GM23338 (cell line): ENCODE results near the gene FHIT. TPM values are rescaled to one million over a fixed set of nuclear protein-coding genes. Genes with fewer than 3 reads are reported as not detected.

ENCODE experiments used
- ATAC-seq: fragments of 200-7000 bp; cut with Tn5 transposase; 3 replicates; pipeline ENCODE4 v1.9.1; 2020
- DNase-seq: peaks from one replicate; pipeline ENCODE4 v3.0.0-alpha.2; 2015; ENCODE audit warnings: low spot score
- H2AFZ ChIP-seq: fragments of 200-600 bp; sonication (generic); 2 replicates; pipeline ENCODE4 v1.8.0; 2016; ENCODE audit warnings: antibody characterized with exemption, mild to moderate bottlenecking, moderate library complexity
- H3F3A ChIP-seq: fragments of 200-600 bp; sonication (generic); replicated peaks from 2 replicates; pipeline ENCODE4 v1.8.0; 2017; ENCODE audit warnings: antibody characterized with exemption, mixed run types, low read depth
- H3K27ac ChIP-seq: fragments of 200-600 bp; sonication (generic); 2 replicates; pipeline ENCODE4 v1.6.1; 2016; ENCODE audit warnings: low read depth
- H3K27me3 ChIP-seq: fragments of 200-600 bp; sonication (generic); 2 replicates; pipeline ENCODE4 v1.8.0; 2016; ENCODE audit warnings: mild to moderate bottlenecking, mixed run types, moderate library complexity; ENCODE audit not compliant: insufficient read depth
- H3K36me3 ChIP-seq: fragments of 200-600 bp; sonication (generic); 2 replicates; pipeline ENCODE4 v1.8.0; 2016; ENCODE audit warnings: mild to moderate bottlenecking; ENCODE audit not compliant: insufficient read depth
- H3K4me1 ChIP-seq: fragments of 200-600 bp; sonication (generic); 2 replicates; pipeline ENCODE4 v1.8.0; 2016; ENCODE audit warnings: mild to moderate bottlenecking, moderate library complexity; ENCODE audit not compliant: insufficient read depth
- H3K4me2 ChIP-seq: fragments of 200-600 bp; sonication (generic); 2 replicates; pipeline ENCODE4 v1.7.1; 2017; ENCODE audit warnings: mixed run types
- H3K4me3 ChIP-seq: fragments of 200-600 bp; sonication (generic); 2 replicates; pipeline ENCODE4 v1.6.1; 2016; ENCODE audit warnings: mixed run types
- H3K79me2 ChIP-seq: fragments of 200-600 bp; sonication (generic); replicated peaks from 2 replicates; pipeline ENCODE4 v1.8.0; 2017; ENCODE audit warnings: mild to moderate bottlenecking; ENCODE audit not compliant: insufficient read depth
- H3K9me2 ChIP-seq: fragments of 200-600 bp; sonication (generic); 2 replicates; pipeline ENCODE4 v1.8.0; 2017; ENCODE audit not compliant: insufficient read depth
- H4K20me1 ChIP-seq: fragments of 200-600 bp; sonication (generic); replicated peaks from 2 replicates; pipeline ENCODE4 v1.8.0; 2017; ENCODE audit warnings: mild to moderate bottlenecking; ENCODE audit not compliant: insufficient read depth
- H3K27ac Mint-ChIP-seq: 2 replicates; pipeline ENCODE4 v1.8.0; 2020; ENCODE audit warnings: inconsistent platforms, mild to moderate bottlenecking, moderate library complexity, mixed read lengths
- H3K27me3 Mint-ChIP-seq: 3 replicates; pipeline ENCODE4 v1.8.0; 2022; ENCODE audit warnings: low read depth, mild to moderate bottlenecking, moderate library complexity, mixed read lengths, inconsistent platforms; ENCODE audit not compliant: insufficient read depth, poor library complexity
- H3K36me3 Mint-ChIP-seq: 3 replicates; pipeline ENCODE4 v1.8.0; 2021; ENCODE audit warnings: low read depth, mild to moderate bottlenecking, inconsistent platforms, moderate library complexity, mixed read lengths
- H3K4me1 Mint-ChIP-seq: 3 replicates; pipeline ENCODE4 v1.8.0; 2020; ENCODE audit warnings: mild to moderate bottlenecking, inconsistent platforms, mixed read lengths
- H3K4me3 Mint-ChIP-seq: 3 replicates; pipeline ENCODE4 v1.8.0; 2021; ENCODE audit warnings: moderate library complexity, mild to moderate bottlenecking, inconsistent platforms, mixed read lengths
- H3K9me3 Mint-ChIP-seq: 3 replicates; pipeline ENCODE4 v1.8.0; 2020; ENCODE audit warnings: moderate library complexity, mild to moderate bottlenecking, inconsistent platforms, mixed read lengths
- CREB1 ChIP-seq: fragments of 250-450 bp; sonication (Bioruptor Pico); IDR thresholded peaks from 2 replicates; pipeline ENCODE4 v1.5.0; 2020; ENCODE audit warnings: low read depth, mild to moderate bottlenecking, moderate library complexity
- EZH2 ChIP-seq: fragments of 200-600 bp; sonication (generic); IDR thresholded peaks from one replicate; pipeline ENCODE4 v1.8.0; 2017; ENCODE audit warnings: antibody characterized with exemption, mild to moderate bottlenecking, low read depth; ENCODE audit not compliant: unreplicated experiment
- EZH2phosphoT487 ChIP-seq: fragments of 200-600 bp; sonication (generic); IDR thresholded peaks from one replicate; pipeline ENCODE4 v1.8.1; 2018; ENCODE audit warnings: antibody characterized with exemption; ENCODE audit not compliant: unreplicated experiment
- NANOG ChIP-seq: IDR thresholded peaks from 2 replicates; pipeline ENCODE4 v1.6.1; 2016; ENCODE audit warnings: antibody characterized with exemption, borderline replicate concordance
- POLR2AphosphoS5 ChIP-seq: IDR thresholded peaks from 2 replicates; pipeline ENCODE4 v1.6.1; 2016; ENCODE audit warnings: antibody characterized with exemption, low read depth
- REST ChIP-seq: IDR thresholded peaks from one replicate; pipeline ENCODE4 v1.6.1; 2018; ENCODE audit warnings: antibody characterized with exemption; ENCODE audit not compliant: unreplicated experiment
- STAT1 ChIP-seq: IDR thresholded peaks from one replicate; pipeline ENCODE4 v1.6.1; 2016; ENCODE audit warnings: antibody characterized with exemption; ENCODE audit not compliant: unreplicated experiment
- ZNF331 ChIP-seq: fragments of 250-450 bp; sonication (Bioruptor Pico); IDR thresholded peaks from 2 replicates; pipeline ENCODE4 v1.5.0; 2020; ENCODE audit warnings: low read depth, mild to moderate bottlenecking, moderate library complexity
- polyA plus RNA-seq: library from polyadenylated mRNA; unstranded; fragments of >200 nt; fragmentation: Nextera tagmentation; extraction: Ambion mirVana; gene quantifications from 2 replicates; pipeline ENCODE4 v1.2.1, GENCODE V29; 2016
- total RNA-seq: library from RNA; depleted of rRNA; stranded (reverse); fragments of >200 nt; shearing (Covaris generic); gene quantifications from 2 replicates; pipeline ENCODE4 v1.2.3, GENCODE V29; 2014
- TF ChIP-seq, protein P1 (sequence below), 2 experiments: fragments of 200-600 bp in 1 of 2; sonication (generic) in 1 of 2; conservative IDR thresholded peaks; 2 replicates each; pipeline versions ENCODE4 v1.5.1 to v1.6.1; 2016 to 2017; ENCODE audit warnings: antibody characterized with exemption in 2 of 2, low read depth in 2 of 2, mild to moderate bottlenecking in 2 of 2, moderate library complexity in 1 of 2

FHIT gene
- total and polyA plus RNA-seq, 2 experiments from 2014 or later, result 3.0 to 8.3 TPM

DNA sequence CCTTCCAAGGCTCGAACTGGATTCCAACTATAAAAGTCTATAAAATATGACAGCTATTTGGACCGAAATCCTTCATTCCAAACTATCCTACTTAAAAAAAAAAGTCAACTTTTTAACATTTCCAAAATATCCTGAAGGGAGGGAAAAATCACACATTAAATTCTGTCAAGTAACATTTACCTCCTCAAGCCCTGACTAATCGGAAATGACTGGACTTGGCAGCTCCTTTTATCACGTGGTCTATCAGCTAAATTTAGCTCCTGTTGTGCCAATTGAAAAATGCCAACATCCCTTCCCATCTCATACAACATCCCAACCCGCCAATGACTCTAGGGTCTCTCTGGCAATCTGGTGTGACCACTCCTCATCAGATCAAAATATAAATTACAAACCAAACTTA is 297.9 kb downstream of the FHIT start:
- no peaks in the 10 kb centered on the region for H3K27me3 Mint-ChIP-seq

More for the DNA sequence above, 297.9 kb downstream of the FHIT start:
- Mint-ChIP-seq H3K4me3 (no peak overlapping the region), H3K27ac (no peak overlapping the region), H3K9me3 (peaks cover 9% of the 10 kb centered on the region; the same call in 2 of the 3 replicates), H3K36me3 (peaks cover 2% of the 10 kb centered on the region; the same call in 2 of the 3 replicates), H3K4me1 (no peaks in the 10 kb centered on the region)
- H3K27me3 ChIP-seq, result no peaks in the 10 kb centered on the region
- no peak overlapping the region for H3K4me2 ChIP-seq
- H3K9me2 ChIP-seq, result no peaks in the 10 kb centered on the region
- H3F3A ChIP-seq, result no peaks in the 10 kb centered on the region
- H3K79me2 ChIP-seq, result no peaks in the 10 kb centered on the region
- 0 out of 2 replicates have a peak, but pooled peaks cover 4% of the 10 kb centered on the region for H3K36me3 ChIP-seq
- ATAC-seq (no peak), DNase-seq (no peak)
- TF ChIP-seq STAT1 (no peak), CREB1 (no peak), NANOG (no peak), EZH2phosphoT487 (no peak), POLR2AphosphoS5 (no peak), EZH2 (no peak), ZNF331 (CRISPR knock-in tag) (no peak), REST (no peak)
- TF ChIP-seq, protein P1, sequence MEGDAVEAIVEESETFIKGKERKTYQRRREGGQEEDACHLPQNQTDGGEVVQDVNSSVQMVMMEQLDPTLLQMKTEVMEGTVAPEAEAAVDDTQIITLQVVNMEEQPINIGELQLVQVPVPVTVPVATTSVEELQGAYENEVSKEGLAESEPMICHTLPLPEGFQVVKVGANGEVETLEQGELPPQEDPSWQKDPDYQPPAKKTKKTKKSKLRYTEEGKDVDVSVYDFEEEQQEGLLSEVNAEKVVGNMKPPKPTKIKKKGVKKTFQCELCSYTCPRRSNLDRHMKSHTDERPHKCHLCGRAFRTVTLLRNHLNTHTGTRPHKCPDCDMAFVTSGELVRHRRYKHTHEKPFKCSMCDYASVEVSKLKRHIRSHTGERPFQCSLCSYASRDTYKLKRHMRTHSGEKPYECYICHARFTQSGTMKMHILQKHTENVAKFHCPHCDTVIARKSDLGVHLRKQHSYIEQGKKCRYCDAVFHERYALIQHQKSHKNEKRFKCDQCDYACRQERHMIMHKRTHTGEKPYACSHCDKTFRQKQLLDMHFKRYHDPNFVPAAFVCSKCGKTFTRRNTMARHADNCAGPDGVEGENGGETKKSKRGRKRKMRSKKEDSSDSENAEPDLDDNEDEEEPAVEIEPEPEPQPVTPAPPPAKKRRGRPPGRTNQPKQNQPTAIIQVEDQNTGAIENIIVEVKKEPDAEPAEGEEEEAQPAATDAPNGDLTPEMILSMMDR (conservative IDR thresholded peaks at IDR 0.05; ENCODE audit: low read depth in 2 of 2), result no peak
- no peak overlapping the region for H2AFZ ChIP-seq
- H3K4me3 ChIP-seq, result no peak overlapping the region
- no peaks in the 10 kb centered on the region for H4K20me1 ChIP-seq
- no peaks in the 10 kb centered on the region for H3K4me1 ChIP-seq
- no peak overlapping the region for H3K27ac ChIP-seq
